ENCODE results near the gene FJX1. TPM values are rescaled to one million over a fixed set of nuclear protein-coding genes. Genes with fewer than 3 reads are reported as not detected.

Gene FJX1
- total and polyA plus RNA-seq, 4 donors: 0.46 to 3.0 (median 1.1) TPM

GRCh38 chr11:35619855-35620640 is 1.8 kb downstream of the FJX1 start:
- 4% methylated on average over 33 of the region's 33 CpGs for WGBS
- peaks cover 11 to 27% (median 21%) of the 10 kb centered on the region in 4 donors for H3K4me1 ChIP-seq (ENCODE audit: control insufficient read depth in 4 of 4, insufficient read depth in 4 of 4, low read length in 3 of 4)
- peak overlapping the region; percentile 42 to 73 (median 66) for H3K4me3 ChIP-seq (ENCODE audit: low read depth in 1 of 3, low read length in 3 of 3)
- no peak for DNase-seq (ENCODE audit: low spot score)
- no peaks in the 10 kb centered on the region for H3K36me3 ChIP-seq (ENCODE audit: control insufficient read depth in 4 of 4, insufficient read depth in 3 of 4, low read depth in 1 of 4, low read length in 3 of 4)
- peak overlapping the region; percentile 44 to 47 for H3K27ac ChIP-seq (ENCODE audit: low read depth in 1 of 2, low read length in 2 of 2)
- peak overlapping the region in 1 of 2 donors; percentile 31 for H3K9ac ChIP-seq (ENCODE audit: low read depth in 1 of 2, low read length in 2 of 2)
- TF ChIP-seq HNF4A (conservative IDR thresholded peaks at IDR 0.05): no peak
- no peak for TF ChIP-seq FOXA2 (IDR thresholded peaks at IDR 0.05)
- TF ChIP-seq, protein P1, sequence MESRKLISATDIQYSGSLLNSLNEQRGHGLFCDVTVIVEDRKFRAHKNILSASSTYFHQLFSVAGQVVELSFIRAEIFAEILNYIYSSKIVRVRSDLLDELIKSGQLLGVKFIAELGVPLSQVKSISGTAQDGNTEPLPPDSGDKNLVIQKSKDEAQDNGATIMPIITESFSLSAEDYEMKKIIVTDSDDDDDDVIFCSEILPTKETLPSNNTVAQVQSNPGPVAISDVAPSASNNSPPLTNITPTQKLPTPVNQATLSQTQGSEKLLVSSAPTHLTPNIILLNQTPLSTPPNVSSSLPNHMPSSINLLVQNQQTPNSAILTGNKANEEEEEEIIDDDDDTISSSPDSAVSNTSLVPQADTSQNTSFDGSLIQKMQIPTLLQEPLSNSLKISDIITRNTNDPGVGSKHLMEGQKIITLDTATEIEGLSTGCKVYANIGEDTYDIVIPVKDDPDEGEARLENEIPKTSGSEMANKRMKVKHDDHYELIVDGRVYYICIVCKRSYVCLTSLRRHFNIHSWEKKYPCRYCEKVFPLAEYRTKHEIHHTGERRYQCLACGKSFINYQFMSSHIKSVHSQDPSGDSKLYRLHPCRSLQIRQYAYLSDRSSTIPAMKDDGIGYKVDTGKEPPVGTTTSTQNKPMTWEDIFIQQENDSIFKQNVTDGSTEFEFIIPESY (IDR thresholded peaks at IDR 0.05): no peak
- TF ChIP-seq JUND (IDR thresholded peaks at IDR 0.05): no peak
- no peak for TF ChIP-seq EGR1 (IDR thresholded peaks at IDR 0.05; ENCODE audit: low read depth in 2 of 2)
- no peak for TF ChIP-seq TAF1 (conservative IDR thresholded peaks at IDR 0.05)
- no peak for TF ChIP-seq CTCF (IDR thresholded peaks at IDR 0.05; ENCODE audit: low read depth, low read length, missing input control)
- TF ChIP-seq, protein P2, sequence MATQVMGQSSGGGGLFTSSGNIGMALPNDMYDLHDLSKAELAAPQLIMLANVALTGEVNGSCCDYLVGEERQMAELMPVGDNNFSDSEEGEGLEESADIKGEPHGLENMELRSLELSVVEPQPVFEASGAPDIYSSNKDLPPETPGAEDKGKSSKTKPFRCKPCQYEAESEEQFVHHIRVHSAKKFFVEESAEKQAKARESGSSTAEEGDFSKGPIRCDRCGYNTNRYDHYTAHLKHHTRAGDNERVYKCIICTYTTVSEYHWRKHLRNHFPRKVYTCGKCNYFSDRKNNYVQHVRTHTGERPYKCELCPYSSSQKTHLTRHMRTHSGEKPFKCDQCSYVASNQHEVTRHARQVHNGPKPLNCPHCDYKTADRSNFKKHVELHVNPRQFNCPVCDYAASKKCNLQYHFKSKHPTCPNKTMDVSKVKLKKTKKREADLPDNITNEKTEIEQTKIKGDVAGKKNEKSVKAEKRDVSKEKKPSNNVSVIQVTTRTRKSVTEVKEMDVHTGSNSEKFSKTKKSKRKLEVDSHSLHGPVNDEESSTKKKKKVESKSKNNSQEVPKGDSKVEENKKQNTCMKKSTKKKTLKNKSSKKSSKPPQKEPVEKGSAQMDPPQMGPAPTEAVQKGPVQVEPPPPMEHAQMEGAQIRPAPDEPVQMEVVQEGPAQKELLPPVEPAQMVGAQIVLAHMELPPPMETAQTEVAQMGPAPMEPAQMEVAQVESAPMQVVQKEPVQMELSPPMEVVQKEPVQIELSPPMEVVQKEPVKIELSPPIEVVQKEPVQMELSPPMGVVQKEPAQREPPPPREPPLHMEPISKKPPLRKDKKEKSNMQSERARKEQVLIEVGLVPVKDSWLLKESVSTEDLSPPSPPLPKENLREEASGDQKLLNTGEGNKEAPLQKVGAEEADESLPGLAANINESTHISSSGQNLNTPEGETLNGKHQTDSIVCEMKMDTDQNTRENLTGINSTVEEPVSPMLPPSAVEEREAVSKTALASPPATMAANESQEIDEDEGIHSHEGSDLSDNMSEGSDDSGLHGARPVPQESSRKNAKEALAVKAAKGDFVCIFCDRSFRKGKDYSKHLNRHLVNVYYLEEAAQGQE (IDR thresholded peaks at IDR 0.05): no peak
- no peak for TF ChIP-seq FOXA1 (IDR thresholded peaks at IDR 0.05)
- TF ChIP-seq GABPA (IDR thresholded peaks at IDR 0.05 in 1 of 2, conservative IDR thresholded peaks at IDR 0.05 in 1 of 2): no peak
- peak; percentile 34 for TF ChIP-seq NR2F2 (IDR thresholded peaks at IDR 0.05)
- TF ChIP-seq, protein P3, sequence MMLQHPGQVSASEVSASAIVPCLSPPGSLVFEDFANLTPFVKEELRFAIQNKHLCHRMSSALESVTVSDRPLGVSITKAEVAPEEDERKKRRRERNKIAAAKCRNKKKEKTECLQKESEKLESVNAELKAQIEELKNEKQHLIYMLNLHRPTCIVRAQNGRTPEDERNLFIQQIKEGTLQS (IDR thresholded peaks at IDR 0.05): no peak
- no peak for TF ChIP-seq HNF4G (IDR thresholded peaks at IDR 0.05)
- TF ChIP-seq RXRA (IDR thresholded peaks at IDR 0.05): peak in 1 of 2 donors; percentile 4
- H3K9me3 ChIP-seq (ENCODE audit: control insufficient read depth in 4 of 4, low read length in 3 of 4): no peaks in the 10 kb centered on the region
- H3K27me3 ChIP-seq (ENCODE audit: control insufficient read depth in 4 of 4, insufficient read depth in 4 of 4, low read length in 3 of 4): peaks cover 0 to 3% (median 0%) of the 10 kb centered on the region in 4 donors

- Histone ChIP-seq H3K27me3 (ENCODE audit: control insufficient read depth in 4 of 4, insufficient read depth in 4 of 4, low read length in 3 of 4) (peaks cover 0 to 3% (median 0%) of the 10 kb centered on the region in 4 donors), H3K9me3 (ENCODE audit: control insufficient read depth in 4 of 4, low read length in 3 of 4) (no peaks in the 10 kb centered on the region), H3K4me1 (ENCODE audit: control insufficient read depth in 4 of 4, insufficient read depth in 4 of 4, low read length in 3 of 4) (peaks cover 11 to 27% (median 21%) of the 10 kb centered on the region in 4 donors), H3K9ac (ENCODE audit: low read depth in 1 of 2, low read length in 2 of 2) (no peak overlapping the region), H3K36me3 (ENCODE audit: control insufficient read depth in 4 of 4, insufficient read depth in 3 of 4, low read depth in 1 of 4, low read length in 3 of 4) (no peaks in the 10 kb centered on the region), H3K27ac (ENCODE audit: low read depth in 1 of 2, low read length in 2 of 2) (no peak overlapping the region), H3K4me3 (ENCODE audit: low read depth in 1 of 3, low read length in 3 of 3) (no peak overlapping the region)
- TF ChIP-seq CTCF (IDR thresholded peaks at IDR 0.05; ENCODE audit: low read depth, low read length, missing input control): no peak
- TF ChIP-seq EGR1 (IDR thresholded peaks at IDR 0.05; ENCODE audit: low read depth in 2 of 2): no peak
- no peak for TF ChIP-seq YY1 (IDR thresholded peaks at IDR 0.05)
- TF ChIP-seq, protein P2 (IDR thresholded peaks at IDR 0.05): no peak
- no peak for TF ChIP-seq RAD21 (IDR thresholded peaks at IDR 0.05)
- TF ChIP-seq RXRA (IDR thresholded peaks at IDR 0.05): no peak
- no peak for TF ChIP-seq HNF4G (IDR thresholded peaks at IDR 0.05)
- no peak for TF ChIP-seq JUND (IDR thresholded peaks at IDR 0.05)
- 76% methylated on average over 2 of the region's 2 CpGs for WGBS
- DNase-seq (ENCODE audit: low spot score): no peak
Measured at GRCh38 chr11:35620795-35621194, 2.5 kb downstream of the FJX1 start.

All from liver (tissue), 9 donors.